ENCODE results near the gene CLASP1.
"Not testable (repeated sequence)": the region's sequence is repeated elsewhere in the genome, so short reads cannot be mapped to it uniquely, and the experiment has no call there.

CLASP1 gene

DNA sequence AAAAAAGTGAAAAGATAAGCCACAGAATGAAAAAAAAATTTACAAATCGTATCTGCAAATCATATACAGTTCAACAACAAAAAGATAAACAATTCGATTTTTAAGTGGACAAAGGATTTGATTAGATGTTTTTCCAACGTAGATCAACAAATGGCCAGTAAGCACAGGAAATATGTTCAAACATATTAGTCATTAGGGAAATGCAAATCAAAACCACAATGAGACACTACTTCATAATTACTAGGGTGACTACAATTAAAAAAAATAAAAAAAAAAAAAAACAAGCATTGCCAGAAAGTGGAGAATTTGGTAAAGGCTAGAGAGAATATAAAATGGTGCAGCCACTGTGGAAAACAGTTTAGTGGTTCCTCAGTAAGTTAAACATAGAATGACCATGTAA is 156.9 kb downstream of the CLASP1 start:
- DNase-seq: no peak

DNA sequence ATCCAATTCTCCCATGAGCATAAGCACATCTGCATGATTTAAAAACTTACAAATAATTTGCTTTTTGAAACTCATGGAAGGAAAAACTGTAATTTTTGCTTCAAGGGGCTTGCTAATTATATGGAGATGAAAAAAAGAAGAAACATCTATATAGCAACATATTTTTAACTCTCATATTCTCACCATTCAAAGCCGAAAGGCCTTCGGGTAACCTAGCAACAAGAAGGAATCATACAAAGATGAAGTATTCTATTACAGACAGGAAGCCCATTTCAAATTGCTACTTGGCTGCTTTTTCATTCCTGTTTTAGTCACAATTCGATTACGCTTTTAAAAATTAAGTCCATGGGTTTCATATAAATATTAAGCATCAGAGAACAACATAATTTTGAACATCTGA is 157.7 kb downstream of the CLASP1 start:
- DNase-seq: peak; percentile 66

DNA sequence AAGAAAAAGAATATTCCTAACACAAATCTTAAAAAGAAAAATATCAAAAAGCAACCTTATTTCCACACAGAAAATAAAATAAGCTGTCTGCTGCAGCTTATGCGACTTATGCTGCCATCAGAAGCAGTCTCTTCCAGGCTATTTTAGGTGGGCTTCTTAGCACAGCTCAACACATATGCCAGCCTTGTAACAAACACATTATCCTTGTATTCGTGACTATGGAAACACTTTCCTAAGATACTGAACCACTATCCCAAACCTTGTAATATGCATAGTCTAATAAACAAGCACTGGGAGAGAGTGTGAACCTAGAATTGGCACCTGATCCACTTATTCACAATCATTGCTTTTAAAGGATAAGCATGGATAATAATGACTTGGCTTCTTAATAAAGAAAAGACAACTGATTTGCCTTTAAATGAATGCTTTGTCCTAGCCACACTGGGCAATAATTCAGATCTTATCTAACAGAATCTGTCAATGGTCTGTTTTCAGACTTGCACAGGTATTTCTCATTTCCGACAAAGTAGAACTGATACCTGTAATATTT is 158.6 kb downstream of the CLASP1 start:
- DNase-seq: no peak

DNA sequence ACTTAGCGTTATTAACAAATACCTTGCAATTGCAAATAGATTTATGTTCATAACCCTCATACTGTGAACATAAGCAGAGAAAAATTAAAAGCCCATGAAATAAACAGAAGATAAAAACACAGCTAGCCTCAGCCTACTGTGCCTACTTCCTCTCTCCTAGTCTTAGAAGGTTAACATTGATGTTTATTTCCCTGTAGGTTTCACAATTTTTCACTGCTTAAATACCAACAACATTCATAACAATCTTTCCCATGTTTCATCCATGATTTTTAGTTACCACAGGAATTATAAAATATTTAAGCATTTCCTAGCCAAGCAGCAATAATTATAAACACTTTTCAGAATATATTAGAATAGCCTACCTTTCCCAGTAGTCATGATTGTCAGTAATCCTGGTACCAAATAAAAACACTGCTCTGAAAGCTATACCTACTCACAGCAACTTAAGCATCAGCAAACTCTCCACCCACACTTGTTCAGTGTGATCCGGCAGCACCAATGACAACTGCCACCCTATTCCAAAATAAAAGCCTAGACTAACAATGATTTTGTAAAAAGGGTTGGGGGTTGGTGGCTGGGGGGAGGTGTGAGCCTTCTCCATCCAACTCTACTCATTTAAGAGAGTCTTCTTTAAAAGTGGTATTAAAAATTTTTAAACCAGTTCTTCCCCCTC is 159.2 kb downstream of the CLASP1 start:
- DNase-seq: peak; percentile 36

DNA sequence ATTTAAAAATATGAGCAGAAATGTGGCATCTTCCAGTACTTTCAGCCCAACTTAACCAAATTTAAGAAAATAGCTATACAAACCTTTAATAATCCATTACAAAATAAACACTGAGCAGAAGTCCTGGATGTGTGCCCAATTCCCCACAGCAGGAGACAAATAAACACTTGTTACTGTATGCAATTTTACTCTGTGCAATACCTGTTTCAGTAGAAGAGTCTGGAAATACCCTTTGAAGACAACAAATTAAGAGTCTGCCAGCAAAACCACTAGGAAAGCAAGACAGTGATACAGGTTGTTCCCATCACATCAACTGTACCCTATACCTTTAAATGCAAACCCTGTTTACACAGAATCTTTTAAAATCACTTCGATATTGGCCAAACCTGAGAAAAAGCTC is 160.0 kb downstream of the CLASP1 start:
- peak; percentile 67 for DNase-seq

DNA sequence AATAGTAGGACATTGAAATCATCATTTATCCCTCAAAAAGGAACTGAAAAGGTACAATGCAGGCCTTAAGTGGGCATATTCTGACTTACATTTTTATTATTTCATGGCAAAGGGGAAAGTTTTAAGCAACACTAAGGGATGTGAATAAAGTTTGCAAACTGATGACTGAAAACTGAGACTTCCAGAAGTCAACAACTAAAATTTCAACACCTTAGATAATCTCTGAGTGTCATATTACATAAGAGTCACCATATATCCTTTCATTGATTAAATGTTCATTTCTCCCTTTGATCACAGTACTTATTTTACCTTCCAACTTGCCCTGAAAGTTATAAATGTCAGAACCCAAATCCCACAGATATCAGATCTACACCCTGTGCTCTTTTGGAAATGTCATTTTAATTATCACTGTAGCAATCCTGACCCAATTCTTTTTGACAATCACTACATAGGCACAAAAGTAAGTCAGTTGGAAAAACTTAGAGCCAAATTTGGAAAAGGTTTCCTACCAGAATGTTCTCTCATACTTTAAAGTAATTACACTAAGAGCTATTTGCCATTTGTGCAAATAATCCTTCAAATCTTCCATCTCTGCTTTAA is 163.0 kb downstream of the CLASP1 start:
- no peak for DNase-seq

DNA sequence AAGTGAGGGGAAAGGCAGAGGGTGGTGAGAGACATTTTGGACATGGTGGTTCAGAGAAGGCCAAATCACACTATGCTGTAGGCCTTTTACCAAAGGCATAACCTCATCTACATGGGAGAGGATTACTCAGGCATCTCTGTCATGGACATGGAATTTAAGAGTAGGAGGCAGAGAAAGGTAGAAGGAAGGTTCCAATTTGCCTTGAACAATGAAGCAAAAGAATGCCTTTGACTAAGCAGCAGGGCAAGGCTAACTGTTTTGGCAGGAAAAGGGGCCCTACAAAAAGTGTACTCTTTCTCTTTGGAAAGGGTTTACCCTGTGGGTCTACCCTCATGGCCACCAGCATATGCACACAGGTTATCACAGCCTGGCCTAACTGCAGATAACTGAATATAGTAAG is 164.2 kb downstream of the CLASP1 start:
- no peak for DNase-seq

DNA sequence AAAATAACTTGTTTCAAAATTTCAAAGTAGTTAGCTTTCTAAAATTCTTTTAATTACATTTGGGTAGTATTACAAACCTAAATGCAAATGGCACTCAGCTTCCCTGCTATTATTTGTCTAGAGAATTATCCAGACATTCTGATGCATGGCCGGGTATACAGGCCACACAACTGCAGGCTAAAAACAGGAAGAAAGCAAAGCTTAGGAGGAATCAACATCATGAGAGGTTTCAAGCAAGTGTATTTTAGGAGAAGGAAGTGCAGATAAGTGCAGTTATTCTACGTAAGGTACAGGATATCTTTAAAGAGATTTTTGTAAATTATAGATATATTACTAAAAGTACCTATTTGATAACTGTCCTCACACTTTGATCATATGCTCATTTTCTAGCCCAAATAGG is 165.4 kb downstream of the CLASP1 start:
- DNase-seq: no peak

DNA sequence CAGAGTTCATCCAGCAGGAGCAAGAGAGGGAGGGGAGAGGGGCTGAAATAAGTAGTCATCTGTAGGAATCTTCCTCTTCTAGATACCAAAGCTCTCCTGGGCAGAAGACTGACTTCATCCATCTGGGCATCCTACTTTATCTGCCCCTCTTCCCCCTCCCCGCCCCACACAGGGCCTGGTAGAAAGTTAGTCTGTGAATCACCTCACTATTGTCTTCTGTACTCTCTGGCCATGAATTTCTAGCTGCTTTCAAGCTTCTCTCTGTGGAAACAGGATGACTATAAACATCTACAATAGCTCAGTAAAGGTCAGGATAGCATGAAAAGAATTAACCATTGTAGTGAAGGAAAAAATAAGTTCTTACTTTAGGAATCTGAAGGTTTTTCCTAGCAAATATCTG is 166.2 kb downstream of the CLASP1 start:
- no peak for DNase-seq

DNA sequence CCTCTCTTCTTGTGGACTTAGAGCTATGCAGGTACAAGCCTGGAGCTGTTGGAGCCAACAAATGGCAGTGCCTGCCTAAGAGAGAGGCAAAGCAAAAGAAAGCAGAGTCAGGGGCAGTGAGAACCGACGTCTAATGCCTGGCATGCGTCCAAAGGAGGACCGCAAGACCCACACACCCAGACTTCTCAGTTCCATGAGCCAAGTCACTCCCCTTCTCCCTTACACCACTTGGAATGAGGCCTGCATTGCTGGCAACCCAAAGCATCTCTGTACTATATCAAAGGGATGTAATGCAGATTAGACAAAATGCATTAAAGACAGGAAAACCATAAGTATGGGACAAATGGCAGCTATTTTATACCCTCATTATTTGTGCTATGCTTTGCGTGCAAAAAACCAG is 168.4 kb downstream of the CLASP1 start:
- no peak for DNase-seq

DNA sequence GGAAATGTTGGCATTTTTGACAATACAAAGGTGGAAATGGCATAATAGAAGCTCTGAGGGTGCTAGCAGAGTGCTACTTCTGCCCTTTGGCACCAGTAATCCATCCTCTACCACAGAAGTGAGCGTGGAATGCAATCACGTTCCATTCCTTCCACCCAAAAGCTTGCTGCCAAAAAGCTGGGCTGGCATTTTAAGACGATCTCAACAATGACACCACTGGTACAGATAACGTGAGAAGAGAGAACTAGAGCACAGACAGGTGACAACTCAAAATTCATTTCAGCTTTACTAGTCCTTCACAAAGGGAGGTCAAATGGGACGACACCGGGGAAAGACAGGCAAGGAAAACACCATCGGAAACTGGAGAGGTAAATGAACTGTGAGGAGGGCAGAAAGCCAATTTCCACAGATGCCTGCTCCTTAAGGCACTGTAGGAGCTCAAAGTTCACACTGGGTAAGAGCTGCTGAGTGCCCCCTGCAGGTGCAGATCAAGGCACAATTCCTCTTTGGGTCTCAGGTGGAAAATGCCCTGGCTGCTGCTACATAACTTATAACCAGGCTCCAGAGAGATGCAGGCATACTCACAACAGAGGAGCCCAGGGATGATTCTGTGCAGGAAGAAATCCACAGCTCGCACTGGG is 169.3 kb downstream of the CLASP1 start:
- DNase-seq: no peak

DNA sequence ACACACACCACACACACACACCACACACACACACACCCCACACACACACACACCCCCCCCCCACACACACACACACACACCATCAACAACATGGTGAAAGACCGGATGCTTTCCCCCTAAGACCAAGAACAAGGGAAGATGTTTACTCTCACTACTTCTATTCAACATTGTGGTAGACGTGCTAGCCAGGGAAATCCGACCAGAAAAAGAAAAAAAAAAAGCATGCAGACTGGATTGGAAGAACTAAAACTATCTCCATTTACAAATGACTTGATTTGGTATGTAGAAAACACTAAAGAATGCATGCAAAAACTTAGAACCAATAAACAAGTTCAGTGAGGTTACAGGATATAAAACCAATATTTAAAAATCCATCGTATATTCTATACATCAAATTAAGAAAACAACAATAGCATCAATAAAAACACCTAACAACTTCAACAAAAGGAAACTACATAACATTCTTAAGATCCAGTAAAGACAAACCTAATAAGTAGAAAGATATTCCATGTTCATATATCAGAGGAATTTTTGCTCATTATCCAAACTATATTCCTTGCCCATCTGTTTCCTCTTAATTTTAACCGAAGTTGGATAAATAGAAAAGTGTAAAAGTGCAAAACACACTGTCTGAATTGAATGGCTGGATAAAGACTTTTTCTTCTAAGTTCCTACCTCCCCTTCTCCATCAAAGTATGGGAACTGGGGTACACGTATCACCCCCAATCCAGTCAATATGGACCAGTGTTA is 170.1 kb downstream of the CLASP1 start:
- no peak for DNase-seq

DNA sequence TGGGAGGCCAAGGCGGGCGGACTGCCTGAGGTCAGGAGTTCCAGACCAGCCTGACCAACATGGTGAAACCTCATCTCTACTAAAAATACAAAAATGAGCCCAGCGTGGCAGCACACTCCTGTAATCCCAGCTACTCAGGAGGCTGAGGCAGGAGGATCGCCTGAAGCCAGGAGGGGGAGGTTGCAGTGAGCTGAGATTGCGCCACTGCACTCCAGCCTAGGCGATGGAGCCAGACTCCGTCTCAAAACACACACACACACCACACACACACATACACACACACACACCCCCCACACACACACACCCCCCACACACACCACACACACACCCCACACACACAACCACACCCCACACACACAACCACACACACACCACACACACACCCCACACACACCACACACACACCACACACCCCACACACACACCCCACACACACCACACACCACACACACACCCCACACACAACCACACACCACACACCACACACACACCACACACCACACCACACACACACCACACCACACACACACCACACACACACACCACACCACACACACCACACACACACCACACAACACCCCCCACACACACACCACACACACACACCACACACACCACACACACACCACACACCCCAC is 170.8 kb downstream of the CLASP1 start:
- DNase-seq: not testable (repeated sequence)

DNA sequence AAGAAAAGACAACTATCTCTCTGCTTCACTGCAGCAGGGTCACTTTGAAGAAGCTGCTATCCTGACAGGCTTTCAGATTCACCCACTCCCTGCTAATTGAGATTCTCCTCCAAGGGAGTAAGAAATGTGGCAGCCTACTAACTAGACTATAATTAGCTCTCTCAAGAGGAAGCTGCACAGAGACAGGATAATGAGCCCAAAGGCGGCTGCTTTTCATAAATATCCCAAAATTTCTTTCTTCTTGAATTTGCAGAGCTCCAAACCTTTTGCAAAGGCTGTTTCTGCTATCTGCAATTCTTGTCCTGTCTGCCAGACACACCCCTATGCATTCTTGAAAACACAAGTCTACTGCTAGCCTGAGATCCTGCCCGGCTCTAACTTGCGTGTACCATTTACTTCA is 172.6 kb downstream of the CLASP1 start:
- no peak for DNase-seq

DNA sequence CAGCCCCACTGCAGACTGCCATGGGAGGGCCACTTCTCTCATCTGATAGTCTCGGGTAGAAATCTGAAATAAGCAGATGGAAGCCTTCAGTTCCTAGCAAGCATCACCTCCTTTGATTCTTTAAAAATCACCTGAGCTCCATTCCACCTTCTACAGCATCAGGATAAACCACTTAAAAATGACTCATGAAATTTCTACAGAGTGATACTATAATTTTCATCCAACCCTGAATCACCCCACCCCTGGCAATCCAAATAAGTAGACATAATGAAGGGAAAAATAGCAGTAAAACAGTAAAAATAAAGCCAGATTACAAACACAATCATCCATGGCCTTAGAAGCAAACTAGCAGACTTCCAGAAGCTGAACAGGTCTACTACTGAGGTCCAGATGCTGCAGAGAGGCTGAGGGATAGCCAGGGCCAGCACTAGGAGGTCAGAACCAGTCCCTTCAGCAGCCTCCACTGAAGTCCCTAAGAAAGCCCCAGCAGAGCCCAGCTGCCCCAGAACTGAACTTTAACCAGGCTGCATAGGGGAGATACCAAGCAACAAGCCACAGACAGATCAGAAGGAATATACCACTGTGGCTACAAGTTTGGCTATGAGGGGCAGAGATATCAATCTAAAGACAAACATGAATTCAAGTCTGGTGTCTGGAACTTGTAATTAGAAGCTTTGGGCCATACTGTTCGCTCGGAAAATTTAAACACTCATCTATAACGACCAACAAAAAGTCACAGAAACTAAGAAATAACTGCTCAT is 173.3 kb downstream of the CLASP1 start:
- DNase-seq: no peak

DNA sequence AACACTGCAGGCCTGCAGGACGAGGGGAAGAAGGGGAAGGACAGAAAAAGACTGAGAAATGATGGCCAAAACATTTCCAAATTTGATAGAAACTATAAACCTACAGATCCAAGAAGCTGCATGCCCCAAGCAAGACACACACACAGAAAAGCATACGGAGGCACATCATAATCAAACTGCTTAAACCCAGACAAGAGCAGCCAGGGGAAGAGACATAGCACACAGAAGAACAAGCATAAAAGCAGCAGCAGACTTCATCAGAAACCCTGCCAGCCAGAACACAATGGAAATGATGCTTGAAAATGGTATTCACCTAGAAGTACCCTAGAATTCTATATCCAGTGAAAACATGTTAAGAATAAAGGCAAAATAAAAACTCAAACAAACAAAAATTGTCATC is 175.8 kb downstream of the CLASP1 start:
- no peak for DNase-seq

DNA sequence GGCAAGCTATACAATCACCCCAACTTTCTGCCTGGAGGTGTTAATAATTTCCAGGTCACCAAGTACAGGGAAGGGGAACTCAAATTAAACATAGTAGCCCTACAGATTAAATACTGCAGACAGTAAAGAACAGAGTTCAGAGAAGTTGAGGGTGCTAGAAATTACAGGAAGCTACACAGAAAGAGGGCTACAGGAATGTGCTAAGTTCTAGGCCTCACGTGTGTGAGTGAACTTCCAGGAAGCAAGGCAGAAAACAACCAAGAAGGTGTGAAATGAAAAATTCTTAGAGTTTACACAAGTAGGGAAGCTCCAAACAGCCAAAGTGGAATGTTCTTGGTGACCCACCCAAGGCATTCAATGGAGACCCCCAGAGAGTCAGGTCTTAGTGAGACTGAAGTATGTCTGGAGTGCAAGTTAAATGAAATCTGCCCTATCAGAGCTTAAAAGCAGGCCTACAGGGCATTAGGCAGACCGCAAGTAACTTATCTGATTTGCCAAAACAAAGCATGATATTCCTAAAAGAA is 176.7 kb downstream of the CLASP1 start:
- no peak for DNase-seq

DNA sequence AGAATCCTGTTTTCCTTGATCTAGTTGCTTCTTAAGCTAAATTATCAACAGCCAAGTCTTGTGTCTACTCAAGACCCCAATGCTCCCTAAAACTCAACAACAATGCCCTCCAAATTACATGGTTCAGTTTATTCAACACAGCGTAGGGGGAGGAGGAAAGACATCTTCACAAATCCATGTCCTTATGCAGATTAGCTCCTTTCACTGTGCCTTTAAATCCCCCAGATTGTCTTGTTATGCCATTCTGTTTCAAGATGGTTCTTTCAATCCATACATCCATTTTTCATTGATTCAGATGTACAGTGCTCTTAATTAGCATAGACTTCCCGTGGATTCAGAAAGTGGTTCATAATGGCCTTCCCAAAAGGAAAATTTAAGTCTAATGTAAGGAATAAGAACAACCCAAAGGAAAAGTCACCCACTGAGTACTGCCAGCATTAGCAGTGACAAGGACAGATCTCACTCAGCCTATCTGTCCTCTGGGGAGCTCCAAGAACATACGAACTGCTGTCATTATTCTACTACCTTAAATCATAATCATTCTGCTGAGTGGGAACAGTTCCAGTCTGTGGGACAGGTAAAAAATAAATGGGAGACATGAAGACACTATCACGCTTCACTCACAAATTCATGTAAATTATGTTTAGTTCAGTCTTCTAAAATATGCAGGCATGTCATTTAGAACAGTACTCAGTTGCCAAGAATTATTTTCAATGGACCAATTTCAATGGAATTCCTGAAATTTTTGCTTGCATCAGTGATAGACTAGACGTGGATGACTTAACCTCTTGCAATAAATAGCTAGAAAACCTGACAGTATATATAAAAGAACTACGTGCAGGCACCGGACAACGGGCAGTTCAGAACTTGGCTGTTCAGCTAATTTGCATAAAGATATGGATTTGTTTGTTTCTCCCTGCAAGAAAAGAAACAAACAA is 177.5 kb downstream of the CLASP1 start:
- DNase-seq: no peak

DNA sequence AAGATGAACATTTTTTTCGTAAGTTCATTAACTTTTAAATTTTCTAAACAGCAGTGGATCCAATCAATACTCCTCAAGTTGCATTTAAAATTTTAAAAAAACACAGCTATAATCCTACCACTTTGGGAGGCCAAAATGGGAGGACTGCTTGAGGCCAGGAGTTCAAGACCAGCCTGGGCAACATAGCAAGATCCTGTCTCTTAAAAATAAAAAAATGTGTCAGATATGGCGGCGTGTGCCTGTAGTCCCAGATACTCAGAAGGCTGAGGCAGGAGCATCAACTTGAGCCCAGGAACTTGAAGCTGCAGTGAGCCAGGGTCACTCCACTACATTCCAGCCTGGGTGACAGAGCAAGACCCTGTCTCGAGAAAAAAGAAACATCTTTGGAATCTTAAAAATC is 178.3 kb downstream of the CLASP1 start:
- DNase-seq: no peak

DNA sequence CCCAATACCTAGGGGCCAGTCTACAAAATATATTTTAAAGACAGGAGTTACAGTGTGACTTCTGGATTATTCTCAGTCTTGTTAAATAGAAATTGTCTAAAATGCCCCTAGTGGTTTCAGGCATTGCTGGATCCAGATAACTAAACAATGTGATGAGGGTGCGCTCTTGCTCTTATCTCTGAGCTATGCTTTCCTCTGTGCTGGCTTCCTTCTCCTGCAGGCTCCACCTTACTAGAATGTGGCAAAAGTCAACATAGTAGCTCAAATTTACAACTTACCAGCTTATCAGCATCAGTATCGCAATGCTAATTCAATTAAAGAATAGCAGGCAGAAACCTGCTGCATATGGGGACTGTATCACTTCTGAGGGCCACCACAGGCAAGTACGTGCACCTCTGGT is 179.9 kb downstream of the CLASP1 start:
- no peak for DNase-seq

DNA sequence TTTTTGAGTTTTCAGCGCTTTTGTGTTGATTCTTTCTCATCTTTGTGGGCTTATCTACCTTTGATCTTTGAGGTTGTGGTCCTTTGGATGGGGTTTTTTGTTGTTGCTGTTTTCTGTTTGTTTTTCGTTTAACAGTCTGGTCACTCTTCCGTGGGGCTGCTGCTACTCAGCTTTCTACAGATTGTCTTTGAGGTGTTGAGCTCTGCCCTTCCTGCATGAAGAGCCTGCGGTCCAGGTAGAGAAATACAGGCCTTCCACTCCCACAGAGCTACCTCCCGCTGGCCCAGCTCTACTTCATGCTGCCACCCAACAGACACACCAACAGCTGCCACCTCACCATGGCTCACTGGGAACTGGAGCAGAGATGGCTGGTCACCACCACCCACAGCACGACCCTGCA is 180.3 kb downstream of the CLASP1 start:
- no peak for DNase-seq

Measured in NCI-H748 treated with DMSO at 0.1 percent for 48 hours (cell line).